SKM-1 (cell line): ENCODE measurements around the gene CTCFL.
"Not testable (repeated sequence)": the region's sequence is repeated elsewhere in the genome, so short reads cannot be mapped to it uniquely, and the experiment has no call there.

ENCODE experiments used
- DNase-seq: peaks from one replicate; lab custom pipeline; 2025; ENCODE audit not compliant: unreplicated experiment; lab: John Stamatoyannopoulos, UW

CTCFL gene

GRCh38 chr20:57536771-57537724 is 12.1 kb upstream of the CTCFL start:
- DNase-seq, result no peak

DNA sequence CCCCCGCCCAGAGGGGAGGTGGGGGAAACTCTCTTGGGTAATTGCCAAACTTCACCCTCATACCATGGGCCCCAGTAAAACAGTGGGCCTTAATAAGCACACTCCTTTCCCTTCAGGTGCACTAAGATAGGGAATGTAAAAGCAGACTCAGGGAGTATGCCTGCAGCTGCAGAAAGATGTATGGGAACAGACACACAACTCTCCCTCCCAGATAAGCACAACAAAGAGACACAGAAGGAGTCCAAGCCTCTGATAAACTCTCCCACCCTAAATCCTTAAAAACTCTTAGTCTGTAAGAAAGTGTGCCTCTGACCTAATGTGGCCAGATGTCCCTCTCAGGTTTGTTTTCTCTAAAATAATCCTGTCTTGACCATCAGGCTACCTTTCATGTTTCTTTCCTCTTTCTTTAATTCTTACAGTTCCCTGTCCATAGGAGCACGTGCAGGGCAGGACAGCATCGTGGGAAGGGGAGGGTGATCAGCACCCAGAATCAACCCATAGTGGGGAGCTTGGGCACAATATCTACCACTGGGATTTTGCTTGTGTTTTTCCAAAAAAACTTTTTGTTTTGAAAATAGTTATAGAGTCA is 11.3 kb upstream of the CTCFL start:
- DNase-seq, result no peak

- DNase-seq, result no peak
These were observed 10.4 kb upstream of the CTCFL start for GRCh38 chr20:57535297-57535696.

GRCh38 chr20:57532104-57532503 is 7.2 kb upstream of the CTCFL start:
- DNase-seq, result no peak

DNA sequence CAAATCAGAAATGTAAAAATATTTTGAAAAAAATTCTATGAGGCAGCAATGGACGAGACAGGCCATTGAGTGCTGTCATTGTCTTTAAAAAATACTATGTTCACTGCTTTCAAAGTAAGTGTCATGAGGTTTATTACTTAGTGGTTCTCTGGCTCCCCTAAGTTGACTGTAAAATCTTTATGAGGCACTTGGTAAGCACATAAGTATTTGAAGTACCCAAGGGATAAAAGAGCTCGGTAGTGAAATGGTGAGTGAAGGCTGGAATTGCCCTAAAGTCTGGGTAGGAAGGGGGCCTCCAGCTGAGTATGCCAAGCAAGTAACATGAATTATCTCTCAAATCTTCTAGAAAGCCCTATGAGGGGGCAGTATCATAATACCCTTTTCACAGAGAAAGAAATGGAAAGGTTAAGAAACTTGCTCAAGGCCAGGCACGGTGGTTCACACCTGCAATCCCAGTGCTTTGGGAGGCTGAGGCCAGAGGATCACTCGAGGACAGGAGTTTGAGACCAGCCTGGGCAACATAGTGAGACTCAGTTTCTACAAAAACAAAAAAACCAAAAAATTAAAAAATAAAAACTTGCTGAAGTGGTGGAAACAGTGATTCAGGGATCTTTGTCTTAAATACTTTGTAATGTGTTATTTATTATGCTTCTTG is 5.5 kb upstream of the CTCFL start:
- no peak for DNase-seq

DNA sequence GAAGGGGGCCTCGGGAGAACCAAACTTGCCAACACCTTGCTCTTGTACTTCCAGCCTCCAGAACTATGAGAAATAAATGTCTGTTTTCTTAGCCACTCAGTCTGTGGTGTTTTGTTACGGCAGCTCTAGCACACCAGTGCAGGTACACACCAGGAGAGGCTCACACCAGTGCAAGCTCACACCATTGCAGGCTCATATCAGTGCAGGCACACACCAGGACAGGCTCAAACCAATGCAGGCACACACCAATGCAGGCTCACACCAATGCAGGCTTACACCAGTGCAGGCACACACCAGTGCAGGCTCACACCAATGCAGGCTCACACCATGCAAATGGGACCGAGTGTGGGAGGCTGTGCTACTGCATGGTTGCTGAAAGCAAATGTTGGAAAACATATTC is 4.9 kb upstream of the CTCFL start:
- DNase-seq, result no peak

- no peak for DNase-seq
These were observed 4.2 kb upstream of the CTCFL start for GRCh38 chr20:57529160-57529585.

GRCh38 chr20:57528148-57528547 is 3.2 kb upstream of the CTCFL start:
- no peak for DNase-seq

GRCh38 chr20:57527728-57528127 is 2.8 kb upstream of the CTCFL start:
- DNase-seq, result no peak

DNA sequence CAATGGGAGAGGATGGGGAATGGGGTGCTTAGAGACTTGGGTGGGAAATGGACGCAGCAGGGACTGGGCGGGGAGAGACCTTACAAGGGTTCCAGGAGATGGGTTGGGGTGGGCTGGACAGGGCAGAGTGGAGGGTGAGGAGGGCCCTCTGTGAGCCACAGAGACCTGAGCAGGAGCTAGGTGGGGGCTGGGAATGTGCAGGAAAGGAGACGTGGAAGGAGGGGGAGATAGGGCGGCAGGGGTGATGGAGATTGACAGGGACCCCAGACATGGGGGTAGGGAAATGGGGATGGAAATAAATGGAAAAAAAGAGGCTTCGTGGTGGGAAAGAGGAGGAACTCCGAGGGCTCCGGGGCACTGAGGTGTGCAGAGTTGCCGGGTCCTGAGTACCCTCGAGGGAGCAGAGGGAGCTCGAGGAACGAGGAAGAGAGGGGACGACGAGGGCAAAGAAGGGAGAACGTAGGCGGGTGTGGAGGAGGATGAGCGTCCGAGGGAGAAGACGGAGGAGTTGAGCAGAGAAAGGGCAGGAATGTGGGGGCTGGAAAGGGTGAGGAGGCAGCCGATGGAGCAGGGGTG is 2.0 kb upstream of the CTCFL start:
- DNase-seq, result no peak

- no peak for DNase-seq
These were observed 1.3 kb upstream of the CTCFL start for GRCh38 chr20:57526087-57526884.

DNA sequence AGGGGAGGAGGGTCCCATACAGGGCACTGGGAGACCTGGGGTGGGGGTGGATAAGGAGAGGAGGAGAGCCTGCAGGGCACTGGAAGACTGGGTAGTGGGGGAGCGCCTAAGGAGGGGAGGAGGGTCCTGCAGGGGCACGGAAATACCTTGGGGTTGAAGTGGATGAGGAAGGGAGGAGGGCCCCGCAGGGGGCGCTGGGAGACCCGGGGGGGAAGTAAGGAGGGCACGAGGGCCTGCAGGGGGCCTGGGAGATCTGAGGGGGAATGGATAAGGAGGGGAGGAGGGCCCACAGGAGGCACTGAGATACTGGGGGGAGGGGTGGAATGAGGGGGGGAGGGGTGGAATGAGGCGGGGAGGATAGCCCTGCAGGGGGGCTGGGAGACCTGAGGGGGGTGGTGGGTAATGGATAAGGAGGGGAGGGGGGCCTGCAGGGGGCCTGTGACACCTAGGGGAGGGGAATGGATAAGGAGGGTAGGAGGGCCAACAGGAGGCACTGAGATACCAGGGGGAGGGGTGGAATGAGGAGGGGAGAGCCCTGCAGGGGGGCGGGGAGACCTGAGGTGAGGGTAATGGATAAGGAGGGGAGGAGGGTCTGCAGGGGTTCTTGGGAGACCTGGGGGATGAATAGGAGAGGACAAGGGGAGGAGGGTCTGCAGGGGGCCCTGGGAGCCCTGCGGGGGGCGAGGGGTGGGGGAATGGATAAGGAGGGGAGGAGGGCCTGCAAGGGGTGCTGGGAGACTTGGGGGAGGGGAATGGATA is 567 bp upstream of the CTCFL start:
- no peak for DNase-seq

GRCh38 chr20:57523782-57524181 is 1.2 kb downstream of the CTCFL start:
- DNase-seq, result no peak

GRCh38 chr20:57522380-57523140 is 2.4 kb downstream of the CTCFL start:
- no peak for DNase-seq

DNA sequence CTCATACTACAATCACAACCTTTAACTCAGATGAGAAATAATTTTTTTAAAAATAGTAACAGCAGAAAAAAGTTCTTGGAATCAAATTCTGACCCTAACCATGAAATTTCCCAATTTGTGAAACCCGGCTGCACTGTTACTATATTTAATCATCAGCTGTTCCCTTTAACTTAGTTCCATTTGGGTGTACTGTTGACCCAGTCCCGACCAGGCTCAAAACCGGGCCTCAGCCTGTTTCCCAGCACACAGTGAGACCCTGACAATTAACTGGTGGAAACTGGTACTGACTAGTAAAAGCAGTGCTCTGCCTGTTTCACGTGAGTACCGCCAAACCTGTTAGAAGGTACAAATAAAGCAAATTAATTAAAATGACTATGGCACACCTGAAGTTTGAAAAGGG is 7.0 kb downstream of the CTCFL start:
- no peak for DNase-seq

- DNase-seq, result peak; percentile 44
These were observed 10.6 kb downstream of the CTCFL start for GRCh38 chr20:57514273-57514751.

GRCh38 chr20:57513199-57513598 is 11.7 kb downstream of the CTCFL start:
- DNase-seq, result no peak

GRCh38 chr20:57512432-57512831 is 12.5 kb downstream of the CTCFL start:
- no peak for DNase-seq

- not testable (repeated sequence) for DNase-seq
These were observed 13.2 kb downstream of the CTCFL start for GRCh38 chr20:57511709-57512108.
